HCT116 (cell line): ENCODE results near the gene USP24. TPM values are rescaled to one million over a fixed set of nuclear protein-coding genes. Genes with fewer than 3 reads are reported as not detected.

ENCODE experiments used
- ATAC-seq: fragments of 200-7000 bp; cut with Tn5 transposase; 2 replicates; pipeline ENCODE4 v1.9.1; 2020; ENCODE audit warnings: mild to moderate bottlenecking, moderate library complexity
- BruUV-seq: library from RNA; stranded (reverse); fragments of 400-500 nt; replicated peaks from 2 replicates; lab custom pipeline; 2021; lab: Mats Ljungman, UMichigan
- CTCF ChIA-PET: fragments of 300-600 bp; sonication (Branson Sonifier 250); formaldehyde crosslinking; loops from one replicate; lab custom pipeline; 2021; ENCODE audit warnings: antibody characterized with exemption; lab: Charles Lee
- POLR2A ChIA-PET: fragments of 300-600, 350-600 bp; sonication (Branson Sonifier 250); formaldehyde crosslinking; loops from one replicate; lab custom pipeline; 2021; ENCODE audit warnings: antibody characterized with exemption; lab: Charles Lee
- RAD21 ChIA-PET, 2 experiments: fragments of 300-600 bp; sonication (Branson Sonifier 250); formaldehyde crosslinking; loops; one replicate each; lab custom pipeline; 2023; ENCODE audit warnings: low total read pairs in 2 of 2; ENCODE audit not compliant: uncharacterized antibody in 2 of 2, unreplicated experiment in 2 of 2, low non-redundant PET in 1 of 2; lab: Charles Lee
- DNase-seq: peaks from one replicate; pipeline ENCODE4 v3.0.0-alpha.2; 2010; ENCODE audit warnings: low read depth, low spot score
- H2AFZ ChIP-seq: fragments of 200-600 bp; shearing (Covaris generic), sonication (generic); 2 replicates; pipeline ENCODE4 v1.6.1; 2017; ENCODE audit warnings: low read depth, mixed run types, mixed read lengths, antibody characterized with exemption, low read length; ENCODE audit not compliant: poor library complexity, severe bottlenecking
- H3K27ac ChIP-seq: 2 replicates; pipeline ENCODE4 v1.5.1; 2012; ENCODE audit warnings: low read depth, low read length
- H3K27me3 ChIP-seq: fragments of 200-600 bp; sonication (generic); 2 replicates; pipeline ENCODE4 v1.6.1; 2016; ENCODE audit warnings: mixed run types, low read length, mixed read lengths; ENCODE audit not compliant: insufficient read depth
- H3K36me3 ChIP-seq, 2 experiments: fragments of 200-500 bp in 1 of 2; fragments of 200-600 bp in 1 of 2; sonication (Bioruptor generic) in 1 of 2; sonication (generic) in 1 of 2; 2 replicates each; pipeline versions ENCODE4 v1.5.1 to v1.6.1; 2014 to 2016; ENCODE audit warnings: low read length in 2 of 2, inconsistent platforms in 1 of 2, mixed read lengths in 1 of 2, mixed run types in 1 of 2; ENCODE audit not compliant: insufficient read depth in 2 of 2, control insufficient read depth in 1 of 2
- H3K4me1 ChIP-seq, 2 experiments: fragments of 200-600 bp in 1 of 2; sonication (generic) in 1 of 2; 2 replicates each; pipeline versions ENCODE4 v1.5.1 to v1.6.1; 2012 to 2017; ENCODE audit warnings: low read length in 2 of 2, inconsistent platforms in 1 of 2, mild to moderate bottlenecking in 1 of 2, mixed read lengths in 1 of 2, mixed run types in 1 of 2, moderate library complexity in 1 of 2; ENCODE audit not compliant: insufficient read depth in 2 of 2, control insufficient read depth in 1 of 2
- H3K4me2 ChIP-seq: fragments of 200-600 bp; sonication (generic); 2 replicates; pipeline ENCODE4 v1.6.1; 2017; ENCODE audit warnings: mixed run types, low read length, mixed read lengths
- H3K4me3 ChIP-seq, 2 experiments: fragments of 200-600 bp in 1 of 2; sonication (generic) in 1 of 2; replicated peaks in 1 of 2; 2 replicates each; pipeline ENCODE4 v1.5.1; 2011 to 2016; ENCODE audit warnings: low read length in 2 of 2, control low read depth in 1 of 2, low read depth in 1 of 2, mild to moderate bottlenecking in 1 of 2, mixed read lengths in 1 of 2, mixed run types in 1 of 2
- H3K79me2 ChIP-seq: fragments of 200-600 bp; sonication (generic); 2 replicates; pipeline ENCODE4 v1.6.1; 2017; ENCODE audit warnings: mild to moderate bottlenecking, mixed run types, low read length, moderate library complexity, mixed read lengths; ENCODE audit not compliant: insufficient read depth
- H3K9ac ChIP-seq: fragments of 200-600 bp; sonication (generic); 2 replicates; pipeline ENCODE4 v1.6.1; 2016; ENCODE audit warnings: low read length, mixed read lengths
- H3K9me2 ChIP-seq: fragments of 200-600 bp; sonication (generic), shearing (Covaris generic); 2 replicates; pipeline ENCODE4 v1.6.1; 2017; ENCODE audit warnings: mixed run types, mild to moderate bottlenecking, moderate library complexity; ENCODE audit not compliant: insufficient read depth
- H3K9me3 ChIP-seq, 2 experiments: fragments of 200-500 bp in 1 of 2; fragments of 200-600 bp in 1 of 2; sonication (Bioruptor generic) in 1 of 2; sonication (generic) in 1 of 2; 2 replicates each; pipeline ENCODE4 v1.6.1; 2014 to 2017; ENCODE audit warnings: low read length in 2 of 2, mixed read lengths in 2 of 2, inconsistent platforms in 1 of 2, low read depth in 1 of 2, mild to moderate bottlenecking in 1 of 2, mixed run types in 1 of 2, moderate library complexity in 1 of 2; ENCODE audit not compliant: control insufficient read depth in 1 of 2, insufficient read depth in 1 of 2
- H4K20me1 ChIP-seq: fragments of 200-600 bp; sonication (generic), shearing (Covaris generic); 2 replicates; pipeline ENCODE4 v1.6.1; 2017; ENCODE audit warnings: mixed run types, mild to moderate bottlenecking, moderate library complexity; ENCODE audit not compliant: insufficient read depth
- CEBPB ChIP-seq: IDR thresholded peaks from 2 replicates; pipeline ENCODE4 v1.6.1; 2012; ENCODE audit warnings: low read depth
- CTCF ChIP-seq, 3 experiments: fragments of 200-600 bp in 1 of 3; sonication (generic) in 1 of 3; IDR thresholded peaks in 2 of 3; conservative IDR thresholded peaks in 1 of 3; 2 replicates each; pipeline ENCODE4 v1.5.1; 2012 to 2017; ENCODE audit warnings: low read depth in 2 of 3, low read length in 2 of 3, antibody characterized with exemption in 1 of 3, borderline replicate concordance in 1 of 3, control low read depth in 1 of 3, mild to moderate bottlenecking in 1 of 3, mixed read lengths in 1 of 3, mixed run types in 1 of 3, moderate library complexity in 1 of 3; ENCODE audit not compliant: insufficient read depth in 1 of 3
- EGR1 ChIP-seq: IDR thresholded peaks from 2 replicates; pipeline ENCODE4 v1.6.1; 2012; ENCODE audit warnings: low read depth
- ELF1 ChIP-seq: IDR thresholded peaks from 2 replicates; pipeline ENCODE4 v1.6.1; 2012; ENCODE audit warnings: low read depth, borderline replicate concordance
- JUND ChIP-seq: IDR thresholded peaks from 2 replicates; pipeline ENCODE4 v1.6.1; 2012
- YY1 ChIP-seq: IDR thresholded peaks from 2 replicates; pipeline ENCODE4 v1.6.1; 2011; ENCODE audit warnings: low read length, low read depth, moderate library complexity, mild to moderate bottlenecking; ENCODE audit not compliant: insufficient replicate concordance; ENCODE audit errors: extremely low read depth
- ZNF274 ChIP-seq: fragments of 200-500 bp; sonication (Bioruptor generic); IDR thresholded peaks from 2 replicates; pipeline ENCODE4 v1.6.1; 2014; ENCODE audit warnings: mild to moderate bottlenecking, low read depth, low read length, inconsistent platforms
- intact Hi-C: fragments of 100-400 bp; cut with micrococcal nuclease; formaldehyde crosslinking; loops from 2 replicates; pipeline ENCODE4 v1.10.0; 2022
- total RNA-seq: library from RNA; stranded (reverse); gene quantifications from one replicate; pipeline ENCODE4 v1.2.1, GENCODE V29; 2021; ENCODE audit not compliant: unreplicated experiment

USP24 gene
- total RNA-seq, 1 experiment from 2014 or later, result 34.2 TPM

GRCh38 chr1:55065648-55066047 is 149.5 kb downstream of the USP24 start:
- H3K27ac ChIP-seq, result no peak overlapping the region
- ATAC-seq, result no peak
- RAD21 ChIA-PET, result no interaction called here
- peaks cover 0 to 5% of the 10 kb centered on the region in 2 experiments; a peak in 1 of 4 replicates for H3K4me1 ChIP-seq
- H3K79me2 ChIP-seq, result no peaks in the 10 kb centered on the region
- H2AFZ ChIP-seq, result no peak overlapping the region
- H4K20me1 ChIP-seq, result no peaks in the 10 kb centered on the region
- no peak for DNase-seq
- TF ChIP-seq JUND, result peak; percentile 25; the same call in 1 of the 2 replicates
- no peak for TF ChIP-seq CTCF (IDR thresholded peaks at IDR 0.05 in 2 of 3, conservative IDR thresholded peaks at IDR 0.05 in 1 of 3; ENCODE audit: borderline replicate concordance in 1 of 3, insufficient read depth in 1 of 3, low read depth in 2 of 3, low read length in 2 of 3)
- TF ChIP-seq EGR1, result no peak
- intact Hi-C loops, result no loop called here
- H3K36me3 ChIP-seq, result peaks cover 9 to 15% of the 10 kb centered on the region in 2 experiments; a peak in 2 of 4 replicates
- no peak overlapping the region for H3K4me3 ChIP-seq
- H3K27me3 ChIP-seq, result no peaks in the 10 kb centered on the region
- CTCF ChIA-PET, result no interaction called here
- H3K4me2 ChIP-seq, result no peak overlapping the region
- H3K9me2 ChIP-seq, result no peaks in the 10 kb centered on the region
- POLR2A ChIA-PET, result no interaction called here
- BruUV-seq, result no TSS peak
- no peak overlapping the region for H3K9ac ChIP-seq
- no peaks in the 10 kb centered on the region for H3K9me3 ChIP-seq

DNA sequence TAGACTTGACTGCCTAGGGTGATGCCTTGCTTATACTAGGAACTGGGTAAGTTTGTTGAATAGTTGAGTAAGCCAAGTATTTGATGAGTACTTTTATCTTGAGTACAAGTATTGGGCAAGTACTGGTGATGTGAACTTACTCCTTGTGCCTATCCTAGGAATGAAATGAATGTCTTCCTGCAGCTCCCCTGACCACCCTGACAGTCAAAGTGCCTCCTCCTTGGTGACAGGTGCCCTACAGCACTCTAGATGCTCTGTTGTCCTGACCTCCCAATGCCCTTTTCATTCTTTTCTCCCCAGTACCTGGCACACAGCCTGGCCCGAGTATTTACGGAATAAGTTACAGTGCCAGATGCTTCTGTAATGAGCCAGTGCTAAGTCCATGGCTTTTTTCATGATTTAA is 150.3 kb downstream of the USP24 start:
- no peak for DNase-seq
- CTCF ChIA-PET, result interaction anchor here (1.6 kb wide), 1 partner anchor 120 kb away, joined by 3 read pairs; no protein-coding TSS in a partner anchor
- H3K4me2 ChIP-seq, result no peak overlapping the region

More for the DNA sequence above, 150.3 kb downstream of the USP24 start:
- H3K4me3 ChIP-seq, result no peak overlapping the region
- no peaks in the 10 kb centered on the region for H4K20me1 ChIP-seq
- BruUV-seq, result no TSS peak
- peaks cover 0 to 5% of the 10 kb centered on the region in 2 experiments; a peak in 1 of 4 replicates for H3K4me1 ChIP-seq
- no peak for TF ChIP-seq ZNF274
- no peak for TF ChIP-seq YY1
- TF ChIP-seq CEBPB, result no peak
- no peak for TF ChIP-seq ELF1
- no peaks in the 10 kb centered on the region for H3K9me3 ChIP-seq
- no peaks in the 10 kb centered on the region for H3K79me2 ChIP-seq
- ChIA-PET RAD21 (no interaction called here), POLR2A (no interaction called here)
- no peaks in the 10 kb centered on the region for H3K9me2 ChIP-seq
- intact Hi-C loops, result no loop called here
- no peak for ATAC-seq
- no peak overlapping the region for H3K9ac ChIP-seq
- no peaks in the 10 kb centered on the region for H3K27me3 ChIP-seq
- H2AFZ ChIP-seq, result no peak overlapping the region
- H3K27ac ChIP-seq, result no peak overlapping the region
- peaks cover 8 to 10% of the 10 kb centered on the region in 2 experiments; a peak in 2 of 4 replicates for H3K36me3 ChIP-seq
